ENCODE measurements around the gene LSP1. TPM values are rescaled to one million over a fixed set of nuclear protein-coding genes. Genes with fewer than 3 reads are reported as not detected.
A peak's percentile ranks its signal among the peaks of the same experiment; 100 is the strongest.

Gene LSP1
- total RNA-seq, 4 donors from 2014 or later = 12.3 to 69.6 (median 23.2) TPM

DNA sequence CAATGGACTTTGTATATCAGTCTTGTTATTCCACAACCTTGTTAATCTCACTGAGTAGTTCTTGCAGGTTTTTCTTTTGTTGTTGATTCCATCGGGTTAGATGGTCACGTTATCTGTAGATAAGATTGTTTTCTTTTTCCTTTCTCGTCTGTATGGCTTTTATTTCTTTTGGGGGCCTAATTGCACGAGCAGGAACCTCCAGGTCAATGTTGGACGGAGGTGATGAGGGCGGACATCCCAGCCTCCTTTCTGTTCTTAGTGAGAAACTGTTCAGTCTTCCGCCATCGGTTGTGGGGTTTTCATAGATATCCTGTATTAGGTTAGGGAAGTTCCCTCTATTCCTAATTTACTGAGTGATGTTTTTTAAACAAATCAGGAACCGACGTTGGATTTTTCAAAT, 43.6 kb downstream of the LSP1 start:
- WGBS, 2 donors (ENCODE audit: low coverage in 1 of 2) = 64 to 68% methylated on average over 7 to 10 of the region's 10 CpGs
- Histone ChIP-seq H3K9me3 (no peaks in the 10 kb centered on the region), H3K27me3 (peaks cover 7% of the 10 kb centered on the region), H3K36me3 (no peaks in the 10 kb centered on the region), H3K27ac (no peak overlapping the region), H3K4me3 (no peak overlapping the region), H3K4me1 (no peaks in the 10 kb centered on the region)
- in situ Hi-C loops (cut with MboI; ENCODE audit: low pct_ligation_motif_present in 1 of 4, low pct_unique_long_range_greater_than_20kb in 1 of 4, low sequenced_read_pairs in 3 of 4) (no loop called here), intact Hi-C loops (cut with DNase I; ENCODE audit: low total_unique reads) (loop anchor here (10.0 kb wide), 1 partner anchor 48 kb away; the partner anchor contains the start of gene MRPL23)
- DNase-seq = no peak
- TF ChIP-seq, protein P1, sequence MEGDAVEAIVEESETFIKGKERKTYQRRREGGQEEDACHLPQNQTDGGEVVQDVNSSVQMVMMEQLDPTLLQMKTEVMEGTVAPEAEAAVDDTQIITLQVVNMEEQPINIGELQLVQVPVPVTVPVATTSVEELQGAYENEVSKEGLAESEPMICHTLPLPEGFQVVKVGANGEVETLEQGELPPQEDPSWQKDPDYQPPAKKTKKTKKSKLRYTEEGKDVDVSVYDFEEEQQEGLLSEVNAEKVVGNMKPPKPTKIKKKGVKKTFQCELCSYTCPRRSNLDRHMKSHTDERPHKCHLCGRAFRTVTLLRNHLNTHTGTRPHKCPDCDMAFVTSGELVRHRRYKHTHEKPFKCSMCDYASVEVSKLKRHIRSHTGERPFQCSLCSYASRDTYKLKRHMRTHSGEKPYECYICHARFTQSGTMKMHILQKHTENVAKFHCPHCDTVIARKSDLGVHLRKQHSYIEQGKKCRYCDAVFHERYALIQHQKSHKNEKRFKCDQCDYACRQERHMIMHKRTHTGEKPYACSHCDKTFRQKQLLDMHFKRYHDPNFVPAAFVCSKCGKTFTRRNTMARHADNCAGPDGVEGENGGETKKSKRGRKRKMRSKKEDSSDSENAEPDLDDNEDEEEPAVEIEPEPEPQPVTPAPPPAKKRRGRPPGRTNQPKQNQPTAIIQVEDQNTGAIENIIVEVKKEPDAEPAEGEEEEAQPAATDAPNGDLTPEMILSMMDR (IDR thresholded peaks at IDR 0.05) = no peak
- no peak for TF ChIP-seq POLR2AphosphoS5 (IDR thresholded peaks at IDR 0.05)

DNA sequence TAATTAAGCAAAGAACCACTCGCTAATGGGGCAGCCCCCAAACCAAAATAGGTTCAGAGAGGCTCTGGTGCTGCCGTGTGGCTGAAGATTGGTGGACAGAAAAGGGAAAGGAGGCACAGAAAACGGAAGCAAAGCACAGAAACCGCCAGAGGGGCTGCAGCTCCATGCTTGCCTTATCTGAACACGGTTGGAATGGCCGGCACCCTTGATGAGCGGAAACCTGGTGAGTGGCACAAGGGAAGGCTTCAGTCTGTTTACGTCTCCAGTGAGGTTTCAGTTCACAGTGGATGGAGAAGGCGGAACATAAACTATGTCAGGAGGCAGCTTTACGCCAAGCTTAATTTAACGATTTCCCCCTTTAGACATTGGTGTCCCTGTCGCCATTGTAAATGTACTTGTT, 44.0 kb downstream of the LSP1 start:
- intact Hi-C loops (cut with DNase I; ENCODE audit: low total_unique reads) (loop anchor here (10.0 kb wide), 1 partner anchor 48 kb away; the partner anchor contains the start of gene MRPL23), in situ Hi-C loops (cut with MboI; ENCODE audit: low pct_ligation_motif_present in 1 of 4, low pct_unique_long_range_greater_than_20kb in 1 of 4, low sequenced_read_pairs in 3 of 4) (no loop called here)
- Histone ChIP-seq H3K9me3 (no peaks in the 10 kb centered on the region), H3K27me3 (peaks cover 7% of the 10 kb centered on the region), H3K4me1 (no peaks in the 10 kb centered on the region), H3K27ac (no peak overlapping the region), H3K36me3 (no peaks in the 10 kb centered on the region), H3K4me3 (no peak overlapping the region)
- no peak for TF ChIP-seq POLR2A (IDR thresholded peaks at IDR 0.05)
- 67 to 70% methylated on average over 8 to 12 of the region's 12 CpGs for WGBS, 2 donors (ENCODE audit: low coverage in 1 of 2)
- no peak for DNase-seq

DNA sequence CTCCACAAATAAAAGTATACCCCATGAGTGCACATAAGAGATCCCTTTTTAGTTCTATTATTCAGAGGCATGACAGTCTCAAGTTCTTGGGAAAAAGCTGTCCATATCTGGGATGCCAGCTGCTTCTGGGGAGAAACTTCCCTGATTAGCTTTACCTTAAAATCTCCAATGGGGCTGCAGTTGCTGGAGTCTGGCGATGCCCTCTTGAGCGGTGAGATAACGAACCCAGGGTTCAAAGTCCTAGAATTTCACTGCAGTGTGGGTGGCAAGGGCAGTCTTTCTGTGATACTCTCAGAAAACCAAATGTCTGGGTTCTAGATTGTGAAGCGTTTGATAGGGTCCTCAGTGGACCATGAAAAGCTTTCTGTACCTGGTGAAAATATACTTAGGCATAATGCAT, 46.2 kb downstream of the LSP1 start:
- Histone ChIP-seq H3K9me3 (no peaks in the 10 kb centered on the region), H3K4me3 (no peak overlapping the region), H3K36me3 (no peaks in the 10 kb centered on the region), H3K27me3 (peaks cover 7% of the 10 kb centered on the region), H3K27ac (no peak overlapping the region), H3K4me1 (no peaks in the 10 kb centered on the region)
- WGBS, 2 donors (ENCODE audit: low coverage in 1 of 2) = 67% methylated on average over 4 of the region's 4 CpGs; no CpG with 5 or more reads in 1 of the 2 donors
- TF ChIP-seq, protein P1 (IDR thresholded peaks at IDR 0.05) = no peak
- TF ChIP-seq POLR2AphosphoS5 (IDR thresholded peaks at IDR 0.05) (no peak), POLR2A (IDR thresholded peaks at IDR 0.05) (no peak), EP300 (IDR thresholded peaks at IDR 0.05; ENCODE audit: low read depth) (no peak)
- intact Hi-C loops (cut with DNase I; ENCODE audit: low total_unique reads) = loop anchor here (10.0 kb wide), 1 partner anchor 46 kb away; the partner anchor contains the start of gene MRPL23
- no peak for DNase-seq
- in situ Hi-C loops (cut with MboI; ENCODE audit: low pct_ligation_motif_present in 1 of 4, low pct_unique_long_range_greater_than_20kb in 1 of 4, low sequenced_read_pairs in 3 of 4) = no loop called here

DNA sequence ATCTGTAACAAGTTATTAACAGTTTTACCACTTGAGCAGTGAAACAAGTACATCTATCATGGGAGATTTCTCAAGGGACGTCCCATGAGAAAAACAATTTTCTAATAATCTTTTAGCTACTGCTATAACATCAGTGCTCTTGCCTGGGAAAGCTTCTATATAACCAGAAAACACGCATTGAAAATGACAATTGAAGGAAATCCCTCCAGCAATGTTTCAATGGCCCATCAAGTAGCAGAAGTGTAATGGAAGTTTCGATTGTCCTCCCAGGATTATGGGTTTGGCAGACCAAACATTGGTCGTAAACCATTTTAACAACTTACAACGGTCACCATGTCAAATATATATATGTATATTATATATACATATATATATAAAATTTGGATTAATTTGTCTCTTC, 46.8 kb downstream of the LSP1 start:
- Histone ChIP-seq H3K4me1 (no peaks in the 10 kb centered on the region), H3K27me3 (peaks cover 7% of the 10 kb centered on the region), H3K4me3 (no peak overlapping the region), H3K9me3 (no peaks in the 10 kb centered on the region), H3K36me3 (no peaks in the 10 kb centered on the region), H3K27ac (no peak overlapping the region)
- no peak for DNase-seq
- intact Hi-C loops (cut with DNase I; ENCODE audit: low total_unique reads) = loop anchor here (10.0 kb wide), 1 partner anchor 45 kb away; the partner anchor contains the start of gene MRPL23
- 66 to 67% methylated on average over 5 of the region's 5 CpGs for WGBS, 2 donors (ENCODE audit: low coverage in 1 of 2)
- in situ Hi-C loops (cut with MboI; ENCODE audit: low pct_ligation_motif_present in 1 of 4, low pct_unique_long_range_greater_than_20kb in 1 of 4, low sequenced_read_pairs in 3 of 4) = no loop called here
- TF ChIP-seq POLR2AphosphoS5 (IDR thresholded peaks at IDR 0.05) = no peak

DNA sequence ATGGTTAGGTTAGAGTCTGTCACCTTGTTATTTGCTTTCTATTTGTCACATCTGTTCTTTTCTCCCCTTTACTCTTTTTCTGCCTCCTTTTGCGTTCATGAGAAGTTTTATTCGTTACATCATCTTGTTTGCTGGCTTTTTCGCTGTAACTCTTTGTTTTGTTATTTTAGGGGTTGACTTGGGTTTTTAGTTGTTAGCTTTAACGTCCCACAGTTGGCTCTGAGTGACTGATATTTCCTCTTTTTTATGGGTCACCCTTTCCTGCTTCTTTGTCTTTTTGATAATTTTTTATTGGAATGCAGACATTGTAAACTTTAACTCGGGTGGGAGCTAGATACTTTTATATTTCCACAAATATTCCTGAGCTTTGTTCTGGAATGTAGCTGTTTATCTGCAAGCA, 53.3 kb downstream of the LSP1 start:
- no peak overlapping the region for H3K4me3 ChIP-seq
- peak overlapping the region in 2 of 4 donors; percentile 14 to 34 for H3K27ac ChIP-seq
- DNase-seq = no peak
- no peaks in the 10 kb centered on the region for H3K9me3 ChIP-seq
- 25 to 26% methylated on average over 2 to 5 of the region's 5 CpGs for WGBS, 2 donors (ENCODE audit: low coverage in 1 of 2)
- in situ Hi-C loops (cut with MboI; ENCODE audit: low pct_ligation_motif_present in 1 of 4, low pct_unique_long_range_greater_than_20kb in 1 of 4, low sequenced_read_pairs in 3 of 4) = no loop called here
- no peaks in the 10 kb centered on the region for H3K27me3 ChIP-seq
- no peaks in the 10 kb centered on the region for H3K36me3 ChIP-seq
- no peaks in the 10 kb centered on the region for H3K4me1 ChIP-seq
- TF ChIP-seq POLR2A (IDR thresholded peaks at IDR 0.05) (no peak), EP300 (IDR thresholded peaks at IDR 0.05; ENCODE audit: low read depth) (no peak), POLR2AphosphoS5 (IDR thresholded peaks at IDR 0.05) (no peak)
- TF ChIP-seq, protein P1 (IDR thresholded peaks at IDR 0.05) = no peak
- intact Hi-C loops (cut with DNase I; ENCODE audit: low total_unique reads) = no loop called here

All from transverse colon (tissue), 4 donors.